GM23338 (cell line): ENCODE measurements around the gene ONECUT3.

Experiments used
- CREB1 ChIP-seq: fragments of 250-450 bp; sonication (Bioruptor Pico); IDR thresholded peaks from 2 replicates; pipeline ENCODE4 v1.5.0; 2020; ENCODE audit warnings: low read depth, mild to moderate bottlenecking, moderate library complexity
- CTCF ChIP-seq, 2 experiments: fragments of 200-600 bp in 1 of 2; sonication (generic) in 1 of 2; conservative IDR thresholded peaks; 2 replicates each; pipeline versions ENCODE4 v1.5.1 to v1.6.1; 2016 to 2017; ENCODE audit warnings: antibody characterized with exemption in 2 of 2, low read depth in 2 of 2, mild to moderate bottlenecking in 2 of 2, moderate library complexity in 1 of 2
- ETS1 ChIP-seq: IDR thresholded peaks from 2 replicates; pipeline ENCODE4 v1.6.1; 2016; ENCODE audit warnings: antibody characterized with exemption
- EZH2 ChIP-seq: fragments of 200-600 bp; sonication (generic); IDR thresholded peaks from one replicate; pipeline ENCODE4 v1.8.0; 2017; ENCODE audit warnings: antibody characterized with exemption, mild to moderate bottlenecking, low read depth; ENCODE audit not compliant: unreplicated experiment
- EZH2phosphoT487 ChIP-seq: fragments of 200-600 bp; sonication (generic); IDR thresholded peaks from one replicate; pipeline ENCODE4 v1.8.1; 2018; ENCODE audit warnings: antibody characterized with exemption; ENCODE audit not compliant: unreplicated experiment
- JUNB ChIP-seq: IDR thresholded peaks from one replicate; pipeline ENCODE4 v1.6.1; 2016; ENCODE audit warnings: antibody characterized with exemption; ENCODE audit not compliant: unreplicated experiment
- NANOG ChIP-seq: IDR thresholded peaks from 2 replicates; pipeline ENCODE4 v1.6.1; 2016; ENCODE audit warnings: antibody characterized with exemption, borderline replicate concordance
- POLR2AphosphoS5 ChIP-seq: IDR thresholded peaks from 2 replicates; pipeline ENCODE4 v1.6.1; 2016; ENCODE audit warnings: antibody characterized with exemption, low read depth
- REST ChIP-seq: IDR thresholded peaks from one replicate; pipeline ENCODE4 v1.6.1; 2018; ENCODE audit warnings: antibody characterized with exemption; ENCODE audit not compliant: unreplicated experiment
- STAT1 ChIP-seq: IDR thresholded peaks from one replicate; pipeline ENCODE4 v1.6.1; 2016; ENCODE audit warnings: antibody characterized with exemption; ENCODE audit not compliant: unreplicated experiment
- ZNF114 ChIP-seq: fragments of 250-450 bp; sonication (Bioruptor Pico); IDR thresholded peaks from 2 replicates; pipeline ENCODE4 v1.5.0; 2020; ENCODE audit warnings: mild to moderate bottlenecking, moderate library complexity
- ZNF331 ChIP-seq: fragments of 250-450 bp; sonication (Bioruptor Pico); IDR thresholded peaks from 2 replicates; pipeline ENCODE4 v1.5.0; 2020; ENCODE audit warnings: low read depth, mild to moderate bottlenecking, moderate library complexity
- ZNF462 ChIP-seq: fragments of 250-450 bp; sonication (Bioruptor Pico); IDR thresholded peaks from 2 replicates; pipeline ENCODE4 v1.5.0; 2020; ENCODE audit warnings: mild to moderate bottlenecking, moderate library complexity

DNA sequence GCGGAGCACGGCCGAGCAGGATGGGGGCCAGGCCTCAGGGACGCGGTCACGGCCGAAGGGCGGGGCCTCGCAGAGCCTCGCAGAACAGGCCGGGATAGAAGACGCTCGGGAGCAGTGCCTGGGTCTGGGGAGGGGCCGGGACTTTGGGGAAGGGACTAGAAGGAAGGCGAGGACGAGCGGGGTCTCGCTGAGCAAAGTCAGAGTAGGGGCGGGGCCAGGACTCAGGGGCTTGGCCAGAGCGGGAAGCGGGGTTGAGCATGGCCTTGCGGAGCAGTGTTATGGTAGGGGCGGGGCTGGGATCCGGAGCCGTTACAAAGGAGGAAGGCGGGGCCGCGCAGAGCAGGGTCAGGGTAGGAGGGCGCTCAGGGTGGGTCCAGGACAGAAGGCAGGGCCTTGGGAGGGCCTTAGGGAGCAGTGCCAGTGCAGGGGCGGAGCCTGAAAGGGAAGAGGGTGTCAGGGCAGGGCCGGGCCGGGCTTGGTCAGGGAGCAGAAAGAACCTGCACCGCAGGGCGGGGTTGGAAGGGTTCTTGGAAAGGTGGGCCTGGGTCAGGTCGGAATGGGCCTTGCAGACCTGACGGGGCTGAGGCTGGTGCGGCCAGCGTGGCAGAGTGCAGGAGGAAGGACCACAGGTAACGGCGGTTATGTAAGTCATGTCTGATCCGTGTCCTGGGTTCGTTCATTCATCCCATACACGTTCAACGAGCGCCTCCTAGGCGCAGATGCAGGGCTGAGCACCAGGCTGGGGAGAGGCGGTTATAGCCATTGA lies 59.3 kb downstream of the ONECUT3 start:
- TF ChIP-seq CTCF (conservative IDR thresholded peaks at IDR 0.05; ENCODE audit: low read depth in 2 of 2) (peak; percentile 85 to 91), POLR2AphosphoS5 (peak; percentile 56; the same call in 1 of the 2 replicates), CREB1 (CRISPR knock-in tag) (0 out of 2 replicates have a peak, but pooled peaks have one; percentile 34), REST (no peak), JUNB (no peak), NANOG (no peak), EZH2phosphoT487 (no peak), ETS1 (no peak), EZH2 (no peak), ZNF114 (CRISPR knock-in tag) (no peak), ZNF331 (CRISPR knock-in tag) (no peak), ZNF462 (CRISPR knock-in tag) (no peak), STAT1 (no peak)
